Suprapubic skin (tissue), 4 donors: ENCODE measurements around the gene ZDHHC6. TPM values are rescaled to one million over a fixed set of nuclear protein-coding genes. Genes with fewer than 3 reads are reported as not detected.

Experiments used
- DNase-seq, 2 donors: peaks; one replicate each; pipeline ENCODE4 v3.0.0-alpha.2; 2019; ENCODE audit warnings: low spot score in 2 of 2
- H3K27ac ChIP-seq: fragments of 200-600 bp; sonication (generic); one replicate; pipeline ENCODE4 v1.5.1; 2019
- H3K27me3 ChIP-seq: fragments of 200-600 bp; sonication (generic); one replicate; pipeline ENCODE4 v1.5.1; 2019
- H3K36me3 ChIP-seq: fragments of 200-600 bp; sonication (generic); one replicate; pipeline ENCODE4 v1.5.1; 2019
- H3K4me1 ChIP-seq: fragments of 200-600 bp; sonication (generic); one replicate; pipeline ENCODE4 v1.5.1; 2019
- H3K4me3 ChIP-seq: fragments of 200-600 bp; sonication (generic); one replicate; pipeline ENCODE4 v1.5.1; 2019; ENCODE audit warnings: mild to moderate bottlenecking
- H3K9me3 ChIP-seq: fragments of 200-600 bp; sonication (generic); one replicate; pipeline ENCODE4 v1.5.1; 2019
- EP300 ChIP-seq: sonication (generic); formaldehyde crosslinking; IDR thresholded peaks from one replicate; pipeline ENCODE4 v1.6.1; 2017; ENCODE audit warnings: antibody characterized with exemption
- POLR2A ChIP-seq, 2 donors: fragments of 450-650 bp; IDR thresholded peaks; one replicate each; pipeline ENCODE4 v1.6.1; 2017; ENCODE audit warnings: antibody characterized with exemption in 2 of 2, mild to moderate bottlenecking in 2 of 2, moderate library complexity in 2 of 2
- POLR2AphosphoS5 ChIP-seq, 3 donors: sonication (generic); formaldehyde crosslinking; IDR thresholded peaks; one replicate each; pipeline ENCODE4 v1.6.1; 2017; ENCODE audit warnings: antibody characterized with exemption in 3 of 3
- WGBS: methylation state at CpG from one replicate; pipeline ENCODE4 v1.1.5; 2018; 5-methylcytosine and 5-hydroxymethylcytosine counted together
- total RNA-seq, 4 donors: library from RNA; depleted of rRNA; stranded (reverse); fragments of >200 nt; gene quantifications; one replicate each; pipeline ENCODE4 v1.1.0, GENCODE V29; 2016
- TF ChIP-seq, protein P1 (sequence below), 2 donors: fragments of 200-600 bp in 1 of 2; fragments of 450-650 bp in 1 of 2; sonication (generic) in 1 of 2; IDR thresholded peaks; one replicate each; pipeline ENCODE4 v1.5.1; 2016 to 2019; ENCODE audit warnings: antibody characterized with exemption in 2 of 2, mild to moderate bottlenecking in 1 of 2, moderate library complexity in 1 of 2

ZDHHC6 gene
- total RNA-seq, 4 donors from 2014 or later: 11.4 to 46.3 (median 15.6) TPM

DNA sequence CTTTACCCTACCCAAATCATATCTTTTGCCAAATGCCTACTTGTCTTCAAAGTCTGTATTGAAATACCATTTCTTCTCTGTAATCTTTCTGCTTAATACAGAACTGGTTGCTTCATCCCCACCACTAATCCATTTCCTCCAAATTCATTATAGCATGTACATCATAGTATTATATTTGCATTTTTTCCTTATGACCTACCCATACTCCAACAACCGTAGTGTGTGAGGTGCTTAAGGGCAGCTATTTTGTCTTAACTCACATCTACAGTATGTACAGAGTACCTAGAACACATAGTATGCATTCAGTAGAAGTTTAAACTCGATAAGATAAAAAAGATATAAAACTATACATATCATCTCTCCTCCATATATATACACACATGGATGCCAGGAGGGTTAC lies 49.1 kb downstream of the ZDHHC6 start:
- Histone ChIP-seq H3K27me3 (no peaks in the 10 kb centered on the region), H3K4me3 (no peak overlapping the region), H3K4me1 (no peaks in the 10 kb centered on the region), H3K36me3 (no peaks in the 10 kb centered on the region), H3K27ac (no peak overlapping the region), H3K9me3 (no peaks in the 10 kb centered on the region)
- WGBS: 89% methylated on average over 2 of the region's 2 CpGs
- no peak for DNase-seq
- TF ChIP-seq EP300 (no peak), POLR2AphosphoS5 (IDR thresholded peaks at IDR 0.05) (no peak), POLR2A (IDR thresholded peaks at IDR 0.05) (no peak)
- TF ChIP-seq, protein P1, sequence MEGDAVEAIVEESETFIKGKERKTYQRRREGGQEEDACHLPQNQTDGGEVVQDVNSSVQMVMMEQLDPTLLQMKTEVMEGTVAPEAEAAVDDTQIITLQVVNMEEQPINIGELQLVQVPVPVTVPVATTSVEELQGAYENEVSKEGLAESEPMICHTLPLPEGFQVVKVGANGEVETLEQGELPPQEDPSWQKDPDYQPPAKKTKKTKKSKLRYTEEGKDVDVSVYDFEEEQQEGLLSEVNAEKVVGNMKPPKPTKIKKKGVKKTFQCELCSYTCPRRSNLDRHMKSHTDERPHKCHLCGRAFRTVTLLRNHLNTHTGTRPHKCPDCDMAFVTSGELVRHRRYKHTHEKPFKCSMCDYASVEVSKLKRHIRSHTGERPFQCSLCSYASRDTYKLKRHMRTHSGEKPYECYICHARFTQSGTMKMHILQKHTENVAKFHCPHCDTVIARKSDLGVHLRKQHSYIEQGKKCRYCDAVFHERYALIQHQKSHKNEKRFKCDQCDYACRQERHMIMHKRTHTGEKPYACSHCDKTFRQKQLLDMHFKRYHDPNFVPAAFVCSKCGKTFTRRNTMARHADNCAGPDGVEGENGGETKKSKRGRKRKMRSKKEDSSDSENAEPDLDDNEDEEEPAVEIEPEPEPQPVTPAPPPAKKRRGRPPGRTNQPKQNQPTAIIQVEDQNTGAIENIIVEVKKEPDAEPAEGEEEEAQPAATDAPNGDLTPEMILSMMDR (IDR thresholded peaks at IDR 0.05): no peak

- no peaks in the 10 kb centered on the region for H3K4me1 ChIP-seq
- DNase-seq: no peak
- WGBS: 74% methylated on average over 5 of the region's 5 CpGs
- no peaks in the 10 kb centered on the region for H3K27me3 ChIP-seq
- no peak overlapping the region for H3K4me3 ChIP-seq
- TF ChIP-seq, protein P1 (IDR thresholded peaks at IDR 0.05): no peak
- no peak for TF ChIP-seq EP300
- TF ChIP-seq POLR2AphosphoS5 (IDR thresholded peaks at IDR 0.05): no peak
- no peak for TF ChIP-seq POLR2A (IDR thresholded peaks at IDR 0.05)
- H3K9me3 ChIP-seq: no peaks in the 10 kb centered on the region
- no peaks in the 10 kb centered on the region for H3K36me3 ChIP-seq
- no peak overlapping the region for H3K27ac ChIP-seq
Observed at GRCh38 chr10:112395809-112396530, 50.7 kb downstream of the ZDHHC6 start.

DNA sequence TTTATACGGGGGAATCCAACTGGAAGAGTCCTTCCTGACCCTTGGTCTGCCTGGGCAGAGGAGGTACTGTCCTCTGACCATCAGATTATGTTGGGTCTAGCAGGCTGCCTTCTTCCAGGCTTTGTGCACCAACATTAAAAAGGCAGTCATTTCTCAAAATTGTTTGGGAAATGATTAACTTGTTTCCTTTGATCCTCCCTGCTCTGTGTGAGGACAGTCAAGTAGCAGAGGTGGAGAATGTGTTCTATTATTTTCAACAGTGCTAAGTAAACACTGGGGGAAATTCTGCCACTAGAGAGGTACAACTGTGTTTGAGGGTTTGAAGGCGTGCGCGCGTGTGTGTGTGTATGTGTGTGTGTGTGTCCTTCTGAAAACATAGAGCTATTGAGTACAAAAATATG lies 52.2 kb downstream of the ZDHHC6 start:
- Histone ChIP-seq H3K4me3 (no peak overlapping the region), H3K27ac (no peak overlapping the region), H3K36me3 (no peaks in the 10 kb centered on the region), H3K27me3 (no peaks in the 10 kb centered on the region), H3K4me1 (no peaks in the 10 kb centered on the region), H3K9me3 (no peaks in the 10 kb centered on the region)
- TF ChIP-seq POLR2A (IDR thresholded peaks at IDR 0.05): no peak
- TF ChIP-seq, protein P1 (IDR thresholded peaks at IDR 0.05): no peak
- no peak for TF ChIP-seq EP300
- TF ChIP-seq POLR2AphosphoS5 (IDR thresholded peaks at IDR 0.05): no peak
- DNase-seq: no peak
- WGBS: 85% methylated on average over 5 of the region's 5 CpGs

DNA sequence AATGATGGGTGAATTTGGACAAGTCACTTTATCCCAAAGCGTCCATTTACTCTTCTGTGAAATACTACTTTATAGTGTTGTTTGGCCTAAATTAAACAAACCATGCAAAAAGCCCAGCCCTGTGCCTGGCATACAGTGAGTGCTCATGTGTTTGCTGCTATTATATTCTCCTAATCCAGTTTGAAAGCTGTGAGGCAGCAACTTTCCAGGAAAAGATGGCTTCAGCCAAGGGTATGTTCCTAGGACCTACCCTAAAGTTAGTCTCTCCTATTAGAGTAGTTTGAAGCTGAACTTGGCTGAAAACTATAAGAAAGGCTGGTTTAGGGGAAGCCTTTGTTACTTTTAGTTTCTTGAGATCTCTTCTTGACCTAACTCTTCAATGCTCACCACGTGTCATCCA lies 52.9 kb downstream of the ZDHHC6 start:
- 83% methylated on average over 2 of the region's 2 CpGs for whole genome bisulfite sequencing
- Histone ChIP-seq H3K27ac (no peak overlapping the region), H3K4me3 (no peak overlapping the region), H3K27me3 (no peaks in the 10 kb centered on the region), H3K4me1 (no peaks in the 10 kb centered on the region), H3K36me3 (no peaks in the 10 kb centered on the region), H3K9me3 (no peaks in the 10 kb centered on the region)
- no peak for TF ChIP-seq EP300
- no peak for TF ChIP-seq POLR2AphosphoS5 (IDR thresholded peaks at IDR 0.05)
- TF ChIP-seq POLR2A (IDR thresholded peaks at IDR 0.05): no peak
- TF ChIP-seq, protein P1 (IDR thresholded peaks at IDR 0.05): no peak
- no peak for DNase-seq

DNA sequence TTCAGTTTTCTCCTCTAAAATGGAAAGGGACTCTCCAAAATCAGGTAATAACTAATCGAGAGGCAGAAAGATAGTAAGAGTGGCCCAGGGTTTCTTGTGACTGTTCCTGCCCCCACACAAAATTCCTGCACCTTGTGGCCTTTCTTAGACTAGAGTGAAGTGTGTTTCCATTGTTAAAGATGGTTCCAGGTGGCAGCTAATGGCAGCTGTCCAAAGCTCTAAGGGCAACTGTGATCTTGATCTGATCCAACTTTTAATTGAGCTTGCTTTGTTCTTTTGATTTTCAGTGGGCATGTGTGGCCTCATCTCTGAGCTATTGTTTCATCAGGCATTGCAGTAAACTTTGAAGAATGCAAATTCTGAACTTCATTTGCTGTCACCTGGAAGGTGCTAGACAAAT lies 53.4 kb downstream of the ZDHHC6 start:
- H3K27ac ChIP-seq: no peak overlapping the region
- no peaks in the 10 kb centered on the region for H3K9me3 ChIP-seq
- no peak overlapping the region for H3K4me3 ChIP-seq
- WGBS: 81% methylated on average over 1 of the region's 1 CpG
- TF ChIP-seq POLR2AphosphoS5 (IDR thresholded peaks at IDR 0.05): no peak
- no peak for TF ChIP-seq POLR2A (IDR thresholded peaks at IDR 0.05)
- no peak for TF ChIP-seq EP300
- TF ChIP-seq, protein P1 (IDR thresholded peaks at IDR 0.05): no peak
- no peaks in the 10 kb centered on the region for H3K27me3 ChIP-seq
- DNase-seq: no peak
- H3K36me3 ChIP-seq: no peaks in the 10 kb centered on the region
- H3K4me1 ChIP-seq: no peaks in the 10 kb centered on the region
